ENCODE measurements around the gene SMARCB1.

Gene SMARCB1

GRCh38 chr22:23837911-23838680 lies 51.3 kb downstream of the SMARCB1 start:
- Histone ChIP-seq H4K20me1 (ENCODE audit: low read depth, low read length) (no peaks in the 10 kb centered on the region; the same call in 1 of the 2 replicates), H3K79me2 (ENCODE audit: insufficient read depth, low read length) (no peaks in the 10 kb centered on the region), H3K4me3 (ENCODE audit: insufficient read depth, low read length, poor library complexity, severe bottlenecking) (peak overlapping the region; percentile 41), H3K9ac (ENCODE audit: low read length) (peak overlapping the region; percentile 53), H3K9me2 (replicated peaks; ENCODE audit: insufficient read depth, low read length) (no peaks in the 10 kb centered on the region), H3K9me3 (ENCODE audit: insufficient read depth, low read length) (no peaks in the 10 kb centered on the region), H3K27me3 (ENCODE audit: low read length) (no peaks in the 10 kb centered on the region), H2AFZ (ENCODE audit: low read depth, low read length, severe bottlenecking) (no peak overlapping the region), H3F3A (ENCODE audit: insufficient read depth) (peaks cover 20% of the 10 kb centered on the region; the same call in 1 of the 2 replicates), H3K27ac (ENCODE audit: low read depth, low read length) (peak overlapping the region; percentile 90), H3K36me3 (ENCODE audit: low read length) (no peaks in the 10 kb centered on the region), H3K4me2 (ENCODE audit: low read depth, low read length, poor library complexity, severe bottlenecking) (peak overlapping the region; percentile 64)
- TF ChIP-seq, protein P1, sequence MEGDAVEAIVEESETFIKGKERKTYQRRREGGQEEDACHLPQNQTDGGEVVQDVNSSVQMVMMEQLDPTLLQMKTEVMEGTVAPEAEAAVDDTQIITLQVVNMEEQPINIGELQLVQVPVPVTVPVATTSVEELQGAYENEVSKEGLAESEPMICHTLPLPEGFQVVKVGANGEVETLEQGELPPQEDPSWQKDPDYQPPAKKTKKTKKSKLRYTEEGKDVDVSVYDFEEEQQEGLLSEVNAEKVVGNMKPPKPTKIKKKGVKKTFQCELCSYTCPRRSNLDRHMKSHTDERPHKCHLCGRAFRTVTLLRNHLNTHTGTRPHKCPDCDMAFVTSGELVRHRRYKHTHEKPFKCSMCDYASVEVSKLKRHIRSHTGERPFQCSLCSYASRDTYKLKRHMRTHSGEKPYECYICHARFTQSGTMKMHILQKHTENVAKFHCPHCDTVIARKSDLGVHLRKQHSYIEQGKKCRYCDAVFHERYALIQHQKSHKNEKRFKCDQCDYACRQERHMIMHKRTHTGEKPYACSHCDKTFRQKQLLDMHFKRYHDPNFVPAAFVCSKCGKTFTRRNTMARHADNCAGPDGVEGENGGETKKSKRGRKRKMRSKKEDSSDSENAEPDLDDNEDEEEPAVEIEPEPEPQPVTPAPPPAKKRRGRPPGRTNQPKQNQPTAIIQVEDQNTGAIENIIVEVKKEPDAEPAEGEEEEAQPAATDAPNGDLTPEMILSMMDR (IDR thresholded peaks at IDR 0.05; ENCODE audit: insufficient read depth, low read length, poor library complexity, severe bottlenecking), result no peak
- no peak for TF ChIP-seq EZH2phosphoT487 (conservative IDR thresholded peaks at IDR 0.05; ENCODE audit: low read length)

DNA sequence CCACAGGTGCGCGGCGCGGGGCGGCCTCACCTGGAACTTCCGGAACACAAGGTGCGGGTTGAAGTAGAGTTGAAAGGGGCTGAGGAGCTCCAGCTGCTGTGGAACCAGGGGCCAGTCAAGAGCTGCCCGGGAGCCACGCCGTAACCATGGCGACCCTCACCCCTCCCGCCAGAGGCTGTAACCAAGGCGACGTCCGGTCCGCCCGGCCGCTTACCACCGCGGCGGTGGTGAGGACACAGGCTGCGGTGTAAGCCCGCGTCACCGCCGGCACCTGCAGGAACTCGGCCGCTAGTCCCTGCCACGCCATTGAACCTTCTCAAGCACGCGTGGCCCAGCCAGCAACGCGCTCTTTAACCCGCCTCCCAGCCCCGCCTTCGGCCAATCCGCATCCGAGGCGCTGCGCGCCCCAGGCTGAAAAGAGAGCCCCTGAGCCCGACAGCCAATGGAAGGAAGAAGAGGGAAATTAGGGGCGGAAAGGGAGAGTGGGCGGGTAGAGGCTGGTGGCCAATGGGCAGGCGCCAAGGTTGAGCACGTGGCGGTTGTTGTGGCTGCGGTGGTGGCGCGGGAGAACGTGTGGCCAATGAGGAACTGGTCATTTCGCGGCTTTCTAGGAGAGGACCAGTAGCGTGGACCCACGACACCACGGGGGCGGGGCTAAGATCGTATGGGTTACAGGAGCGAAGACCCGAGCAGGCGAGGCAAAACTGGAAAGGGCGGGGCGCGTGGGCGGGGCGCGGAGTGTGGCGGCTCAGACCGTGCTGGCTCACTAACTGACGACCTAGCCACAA lies 52.1 kb downstream of the SMARCB1 start, which contains the start of gene DERL3:
DERL3 (minus strand) TSS at position 326 of the 788 bp plus-strand sequence; CDS start at position 307, 19 bp downstream.
- peak within 1 kb of the TSS; percentile 53 for H3K9ac ChIP-seq (ENCODE audit: low read length)

GRCh38 chr22:23840026-23840425 lies 53.3 kb downstream of the SMARCB1 start:
- no peak overlapping the region for H3K4me2 ChIP-seq (ENCODE audit: low read depth, low read length, poor library complexity, severe bottlenecking)
- H3K27me3 ChIP-seq (ENCODE audit: low read length), result no peaks in the 10 kb centered on the region
- peaks cover 26% of the 10 kb centered on the region; the same call in 1 of the 2 replicates for H3F3A ChIP-seq (ENCODE audit: insufficient read depth)
- no peak overlapping the region for H3K9ac ChIP-seq (ENCODE audit: low read length)
- no peaks in the 10 kb centered on the region for H3K79me2 ChIP-seq (ENCODE audit: insufficient read depth, low read length)
- H4K20me1 ChIP-seq (ENCODE audit: low read depth, low read length), result no peaks in the 10 kb centered on the region
- no peak overlapping the region for H3K27ac ChIP-seq (ENCODE audit: low read depth, low read length)
- no peaks in the 10 kb centered on the region for H3K9me3 ChIP-seq (ENCODE audit: insufficient read depth, low read length)
- TF ChIP-seq, protein P1 (IDR thresholded peaks at IDR 0.05; ENCODE audit: insufficient read depth, low read length, poor library complexity, severe bottlenecking), result no peak
- TF ChIP-seq EZH2phosphoT487 (conservative IDR thresholded peaks at IDR 0.05; ENCODE audit: low read length), result no peak
- H2AFZ ChIP-seq (ENCODE audit: low read depth, low read length, severe bottlenecking), result no peak overlapping the region
- no peak overlapping the region for H3K4me3 ChIP-seq (ENCODE audit: insufficient read depth, low read length, poor library complexity, severe bottlenecking)
- no peaks in the 10 kb centered on the region for H3K9me2 ChIP-seq (replicated peaks; ENCODE audit: insufficient read depth, low read length)
- no peaks in the 10 kb centered on the region for H3K36me3 ChIP-seq (ENCODE audit: low read length)

More for the DNA sequence above, 52.1 kb downstream of the SMARCB1 start, which contains the start of gene DERL3:
- no peak for TF ChIP-seq EZH2phosphoT487 (conservative IDR thresholded peaks at IDR 0.05; ENCODE audit: low read length)
- TF ChIP-seq, protein P1 (IDR thresholded peaks at IDR 0.05; ENCODE audit: insufficient read depth, low read length, poor library complexity, severe bottlenecking), result no peak
- Histone ChIP-seq H3F3A (ENCODE audit: insufficient read depth) (peaks cover 22% of the 10 kb centered on the region; the same call in 1 of the 2 replicates), H3K27ac (ENCODE audit: low read depth, low read length) (peak within 1 kb of the TSS; percentile 90), H3K79me2 (ENCODE audit: insufficient read depth, low read length) (no peaks in the 10 kb centered on the region), H4K20me1 (ENCODE audit: low read depth, low read length) (no peaks in the 10 kb centered on the region), H3K9me2 (replicated peaks; ENCODE audit: insufficient read depth, low read length) (no peaks in the 10 kb centered on the region), H3K4me2 (ENCODE audit: low read depth, low read length, poor library complexity, severe bottlenecking) (peak within 1 kb of the TSS; percentile 64), H3K27me3 (ENCODE audit: low read length) (no peaks in the 10 kb centered on the region), H3K4me3 (ENCODE audit: insufficient read depth, low read length, poor library complexity, severe bottlenecking) (peak within 1 kb of the TSS; percentile 41), H3K36me3 (ENCODE audit: low read length) (no peaks in the 10 kb centered on the region), H2AFZ (ENCODE audit: low read depth, low read length, severe bottlenecking) (peak within 1 kb of the TSS; percentile 55), H3K9me3 (ENCODE audit: insufficient read depth, low read length) (no peaks in the 10 kb centered on the region)

Measured in SU-DHL-6 (cell line).